WTC11 (cell line): ENCODE results near the gene FIGNL2. TPM values are rescaled to one million over a fixed set of nuclear protein-coding genes. Genes with fewer than 3 reads are reported as not detected.

Source experiments
- ATAC-seq: fragments of 200-7000 bp; cut with Tn5 transposase; 2 replicates; pipeline ENCODE4 v1.10.0; 2021; ENCODE audit warnings: mild to moderate bottlenecking, moderate library complexity
- CTCF ChIA-PET: fragments of 300-600 bp; sonication (Branson Sonifier 250); formaldehyde crosslinking; loops from one replicate; lab custom pipeline; 2021; ENCODE audit warnings: antibody characterized with exemption; lab: Charles Lee
- POLR2A ChIA-PET: fragments of 350-600 bp; sonication (Branson Sonifier 250); formaldehyde crosslinking; loops from one replicate; lab custom pipeline; 2021; ENCODE audit warnings: antibody characterized with exemption; lab: Charles Lee
- DNase-seq: peaks from one replicate; pipeline ENCODE4 v3.0.0; 2021; ENCODE audit warnings: low spot score
- H3K27ac Mint-ChIP-seq: 2 replicates; pipeline ENCODE4 v1.8.0; 2021; ENCODE audit warnings: mixed read lengths
- H3K27me3 Mint-ChIP-seq: 2 replicates; pipeline ENCODE4 v1.8.0; 2021; ENCODE audit warnings: low read depth, mild to moderate bottlenecking, moderate library complexity, mixed read lengths
- H3K36me3 Mint-ChIP-seq: 2 replicates; pipeline ENCODE4 v1.8.0; 2021; ENCODE audit warnings: mixed read lengths
- H3K4me1 Mint-ChIP-seq: 2 replicates; pipeline ENCODE4 v1.8.0; 2022; ENCODE audit warnings: mixed read lengths
- H3K4me3 Mint-ChIP-seq: 2 replicates; pipeline ENCODE4 v1.8.0; 2021; ENCODE audit warnings: mild to moderate bottlenecking, moderate library complexity, mixed read lengths
- H3K9me3 Mint-ChIP-seq: 2 replicates; pipeline ENCODE4 v1.8.0; 2021; ENCODE audit warnings: mixed read lengths
- AR ChIP-seq: fragments of 250-450 bp; sonication (Bioruptor Pico); IDR thresholded peaks from 2 replicates; pipeline ENCODE4 v1.9.0; 2021; ENCODE audit warnings: mild to moderate bottlenecking
- ARID4B ChIP-seq: sonication (generic); formaldehyde crosslinking; IDR thresholded peaks from 2 replicates; pipeline ENCODE4 v1.8.0; 2023; ENCODE audit warnings: missing genetic modification reagents, mild to moderate bottlenecking, borderline replicate concordance
- ATF3 ChIP-seq: sonication (generic); formaldehyde crosslinking; conservative IDR thresholded peaks from 2 replicates; pipeline ENCODE4 v1.8.1; 2022; ENCODE audit warnings: mild to moderate bottlenecking, missing genetic modification reagents
- E2F4 ChIP-seq: sonication (generic); formaldehyde crosslinking; IDR thresholded peaks from 2 replicates; pipeline ENCODE4 v1.8.1; 2022; ENCODE audit warnings: low read depth, mild to moderate bottlenecking, moderate library complexity, missing genetic modification reagents, borderline replicate concordance
- ERG ChIP-seq: fragments of 250-450 bp; sonication (Bioruptor Pico); IDR thresholded peaks from 2 replicates; pipeline ENCODE4 v1.8.0; 2021; ENCODE audit warnings: mild to moderate bottlenecking
- FOXP1 ChIP-seq: sonication (generic); formaldehyde crosslinking; IDR thresholded peaks from 2 replicates; pipeline ENCODE4 v1.8.0; 2022; ENCODE audit warnings: missing genetic modification reagents, mild to moderate bottlenecking, moderate library complexity, borderline replicate concordance
- GABPB1 ChIP-seq: sonication (generic); formaldehyde crosslinking; IDR thresholded peaks from 2 replicates; pipeline ENCODE4 v1.8.1; 2023; ENCODE audit warnings: mild to moderate bottlenecking, missing genetic modification reagents
- IRF2 ChIP-seq: sonication (generic); formaldehyde crosslinking; IDR thresholded peaks from 2 replicates; pipeline ENCODE4 v1.8.0; 2022; ENCODE audit warnings: low read depth, missing genetic modification reagents, borderline replicate concordance
- MAX ChIP-seq: sonication (generic); formaldehyde crosslinking; IDR thresholded peaks from 2 replicates; pipeline ENCODE4 v1.8.0; 2022; ENCODE audit warnings: mild to moderate bottlenecking, missing genetic modification reagents
- PREB ChIP-seq: sonication (generic); formaldehyde crosslinking; IDR thresholded peaks from 2 replicates; pipeline ENCODE4 v1.8.1; 2022; ENCODE audit warnings: mild to moderate bottlenecking, missing genetic modification reagents, moderate library complexity, borderline replicate concordance
- TP53 ChIP-seq: sonication (generic); formaldehyde crosslinking; IDR thresholded peaks from 2 replicates; pipeline ENCODE4 v1.8.1; 2023; ENCODE audit warnings: mild to moderate bottlenecking, missing genetic modification reagents
- ZNF138 ChIP-seq: sonication (generic); formaldehyde crosslinking; conservative IDR thresholded peaks from 2 replicates; pipeline ENCODE4 v1.8.1; 2022; ENCODE audit warnings: mild to moderate bottlenecking, moderate library complexity, missing genetic modification reagents
- ZNF416 ChIP-seq: fragments of 250-450 bp; sonication (Bioruptor Pico); IDR thresholded peaks from 2 replicates; pipeline ENCODE4 v1.9.0; 2021; ENCODE audit warnings: mild to moderate bottlenecking, inconsistent platforms
- total RNA-seq: library from RNA; stranded (reverse); gene quantifications from 3 replicates; pipeline ENCODE4 v1.2.3, GENCODE V29; 2021

Gene FIGNL2
- total RNA-seq, 1 experiment from 2014 or later = 9.9 TPM

- Mint-ChIP-seq H3K27ac (no peak overlapping the region), H3K4me1 (peaks cover 39% of the 10 kb centered on the region), H3K9me3 (no peaks in the 10 kb centered on the region), H3K4me3 (peak overlapping the region; percentile 75), H3K36me3 (no peaks in the 10 kb centered on the region), H3K27me3 (peaks cover 52% of the 10 kb centered on the region)
- peak; percentile 41 for ATAC-seq
- CTCF ChIA-PET = interaction anchor here (0.9 to 1.9 kb wide), 5 partner anchors 10 to 26 kb away, joined by 3 to 13 read pairs (median 5); no protein-coding TSS in a partner anchor
- POLR2A ChIA-PET = no interaction called here
- TF ChIP-seq ARID4B = no peak
- peak; percentile 42; the same call in 1 of the 2 replicates for TF ChIP-seq TP53 (CRISPR knock-in tag)
- no peak for TF ChIP-seq ERG (CRISPR knock-in tag)
- no peak for TF ChIP-seq AR (CRISPR knock-in tag)
- no peak for TF ChIP-seq FOXP1
- peak; percentile 64 for DNase-seq
Observed at GRCh38 chr12:51846911-51847642, 1.4 kb downstream of the FIGNL2 start.

- Mint-ChIP-seq H3K27ac (no peak overlapping the region), H3K27me3 (peaks cover 44% of the 10 kb centered on the region), H3K36me3 (no peaks in the 10 kb centered on the region), H3K4me1 (peaks cover 41% of the 10 kb centered on the region), H3K9me3 (no peaks in the 10 kb centered on the region), H3K4me3 (peak overlapping the region; percentile 75)
- DNase-seq = no peak
- CTCF ChIA-PET = interaction anchor here (0.6 to 1.9 kb wide), 9 partner anchors 9 to 167 kb away, joined by 3 to 13 read pairs (median 4); no protein-coding TSS in a partner anchor
- POLR2A ChIA-PET = no interaction called here
- TF ChIP-seq IRF2 (no peak), FOXP1 (0 out of 2 replicates have a peak, but pooled peaks have one; percentile 15)
- no peak for ATAC-seq
Observed at GRCh38 chr12:51846271-51846691, 2.2 kb downstream of the FIGNL2 start.

GRCh38 chr12:51845482-51845881, 3.0 kb downstream of the FIGNL2 start:
- peaks cover 36% of the 10 kb centered on the region for H3K27me3 Mint-ChIP-seq
- H3K9me3 Mint-ChIP-seq = no peaks in the 10 kb centered on the region
- H3K36me3 Mint-ChIP-seq = no peaks in the 10 kb centered on the region
- ChIA-PET CTCF (interaction anchor here (0.6 to 1.9 kb wide), 8 partner anchors 8 to 168 kb away, joined by 3 to 13 read pairs (median 4); no protein-coding TSS in a partner anchor), POLR2A (interaction anchor here (0.8 kb wide), 1 partner anchor 32 kb away, joined by 5 read pairs; no protein-coding TSS in a partner anchor)
- peak overlapping the region; percentile 33; the same call in 1 of the 2 replicates for H3K4me3 Mint-ChIP-seq
- no peak overlapping the region for H3K27ac Mint-ChIP-seq
- no peak for ATAC-seq
- H3K4me1 Mint-ChIP-seq = peaks cover 34% of the 10 kb centered on the region
- no peak for DNase-seq
- TF ChIP-seq ZNF138 (CRISPR knock-in tag) (no peak), E2F4 (CRISPR knock-in tag) (no peak), AR (CRISPR knock-in tag) (no peak), ZNF416 (CRISPR knock-in tag) (no peak), PREB (no peak), MAX (CRISPR knock-in tag) (no peak), GABPB1 (CRISPR knock-in tag) (no peak), ATF3 (CRISPR knock-in tag) (no peak)
